NCI-H2107 treated with DMSO at 0.1 percent for 48 hours (cell line): Measurements from ENCODE around the gene P3H1.
"Not testable (repeated sequence)": the region's sequence is repeated elsewhere in the genome, so short reads cannot be mapped to it uniquely, and the experiment has no call there.

ENCODE experiments used
- DNase-seq: peaks from one replicate; lab custom pipeline; 2025; ENCODE audit not compliant: unreplicated experiment; lab: John Stamatoyannopoulos, UW

P3H1 gene

DNA sequence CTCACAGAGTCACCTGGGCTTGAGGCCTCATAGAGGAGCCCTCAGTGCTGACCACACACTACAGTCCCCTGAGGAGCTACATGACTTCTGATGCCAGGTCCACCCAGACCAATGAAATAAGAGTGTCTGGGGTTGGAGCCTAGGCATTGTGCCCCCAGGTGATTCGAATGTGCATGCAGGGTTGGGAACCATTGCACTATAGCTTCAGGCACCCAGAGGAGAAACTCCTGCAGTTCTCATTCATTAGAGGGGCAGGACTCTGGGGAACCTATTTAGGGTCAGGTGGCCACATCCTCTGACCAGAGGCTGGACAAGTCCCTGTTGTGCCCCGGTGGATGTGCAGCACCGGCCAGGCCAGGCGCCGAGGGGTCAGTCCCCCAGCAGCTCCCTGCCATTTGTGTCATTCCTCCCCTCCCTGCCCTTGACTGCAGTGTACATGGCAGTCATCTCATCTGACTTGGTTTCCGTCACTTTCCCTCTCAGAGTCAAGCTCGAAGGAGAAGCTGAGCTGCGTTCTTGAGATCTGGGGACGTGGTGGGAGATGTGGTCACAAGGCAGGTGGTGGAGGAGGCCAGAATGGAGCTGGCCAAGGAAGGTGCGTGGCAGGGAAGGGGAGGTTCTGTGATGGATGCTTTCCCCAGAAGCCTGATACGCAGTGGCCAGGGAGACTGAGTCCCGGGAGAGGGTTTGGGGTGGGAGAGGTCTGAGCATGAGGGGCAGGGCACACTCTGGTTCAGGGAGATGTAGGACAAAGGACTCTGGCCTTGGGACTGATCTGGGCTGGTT is 33.2 kb downstream of the P3H1 start:
- DNase-seq, result no peak

DNA sequence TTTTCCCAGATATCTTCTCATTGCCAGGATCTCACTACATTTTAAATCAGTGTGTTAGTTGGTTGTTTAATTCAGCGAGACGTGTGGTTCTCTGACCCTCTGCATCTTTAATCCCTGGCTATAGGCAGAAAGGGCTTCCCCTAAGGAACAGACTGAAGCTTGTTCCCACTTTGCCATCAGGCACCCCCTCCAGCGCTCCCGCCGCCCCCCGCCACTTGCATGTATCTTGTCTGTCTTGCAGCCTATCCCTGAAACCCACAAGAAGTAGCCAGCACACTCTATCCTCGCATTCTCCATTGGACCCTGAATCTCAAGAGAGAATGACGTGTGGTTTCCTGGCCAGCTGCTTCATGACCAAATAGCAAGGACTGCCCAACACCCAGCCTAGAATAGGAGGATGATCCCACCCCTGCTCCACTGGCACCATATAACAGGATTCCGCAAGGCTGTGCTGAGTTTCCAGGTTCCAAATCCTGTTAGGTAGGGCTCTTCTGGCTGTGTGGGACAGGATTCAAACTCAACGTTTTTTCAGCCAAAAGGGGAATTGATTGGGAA is 34.6 kb downstream of the P3H1 start:
- no peak for DNase-seq

DNA sequence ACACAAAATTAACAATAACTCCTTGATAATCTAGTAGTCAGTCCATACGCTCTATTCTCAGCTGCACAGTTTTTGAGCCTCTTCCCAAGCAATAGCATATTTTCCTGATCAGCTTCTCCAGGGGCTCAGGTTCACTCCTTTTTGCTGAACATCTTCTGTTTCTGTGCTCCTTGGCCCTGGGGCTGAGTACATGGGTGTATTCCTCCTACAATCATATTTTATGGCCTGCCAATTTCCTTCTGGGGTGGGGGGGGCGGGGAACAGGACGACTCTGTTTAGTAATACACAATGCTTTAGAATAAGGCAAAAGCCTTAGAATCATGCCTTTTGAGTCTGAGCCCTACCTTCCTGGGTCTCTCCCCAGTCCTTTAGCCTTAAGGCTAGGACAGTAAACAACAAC is 35.2 kb downstream of the P3H1 start:
- no peak for DNase-seq

DNA sequence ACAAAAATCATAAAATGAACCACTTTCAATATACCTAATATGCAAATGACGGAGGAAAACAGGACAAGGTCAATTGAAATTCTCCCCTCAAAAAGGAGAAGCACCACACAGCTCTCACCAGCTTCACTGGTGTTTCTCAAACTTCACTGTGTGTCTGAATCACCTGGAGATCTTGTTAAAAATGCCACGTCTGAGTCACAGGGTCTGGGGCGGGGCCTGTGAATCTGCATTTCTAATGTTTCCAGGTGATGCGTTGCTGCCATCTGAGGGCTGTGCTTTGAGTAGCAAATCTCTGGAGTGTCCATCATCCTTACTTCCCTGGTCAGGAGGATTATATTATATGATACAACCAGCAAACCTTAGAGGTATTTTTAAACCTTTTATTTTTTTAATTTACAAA is 35.8 kb downstream of the P3H1 start:
- DNase-seq, result no peak

DNA sequence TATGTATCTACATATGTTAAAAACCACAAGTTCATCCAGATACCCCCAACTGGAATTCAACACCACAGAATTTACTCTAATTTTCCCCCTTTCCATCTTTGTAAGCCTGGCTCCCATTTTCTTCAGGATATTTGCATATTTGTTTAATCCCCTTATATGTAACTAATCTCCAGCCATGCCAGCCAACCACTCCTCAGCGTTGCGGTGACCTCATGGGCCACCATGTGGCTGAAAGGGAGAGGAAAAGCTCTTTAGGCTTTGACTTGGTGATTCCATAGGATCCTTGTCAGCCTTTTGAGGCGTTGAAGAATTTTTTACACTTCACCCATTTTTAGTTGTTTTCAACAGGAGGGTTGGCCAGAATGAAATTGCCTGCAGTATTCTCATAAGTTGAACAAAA is 36.8 kb downstream of the P3H1 start:
- DNase-seq, result no peak

DNA sequence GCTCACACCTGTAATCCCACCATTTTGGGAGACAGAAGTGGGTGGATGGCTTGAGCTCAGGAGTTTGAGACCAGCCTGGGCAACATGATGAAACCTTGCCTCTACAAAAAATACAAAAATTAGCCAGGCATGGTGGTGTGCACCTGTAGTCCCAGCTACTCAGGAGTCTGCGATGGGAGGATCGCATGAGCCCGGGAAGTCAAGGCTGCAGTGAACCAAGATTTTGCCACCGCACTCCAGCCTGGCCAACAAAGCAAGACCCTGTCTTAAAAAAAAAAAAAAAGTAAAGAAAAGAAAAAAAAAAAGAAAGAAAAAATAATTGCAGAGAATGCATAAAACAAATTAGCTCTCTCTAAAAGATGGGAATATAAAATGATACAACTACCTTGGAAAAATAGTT is 41.0 kb downstream of the P3H1 start:
- not testable (repeated sequence) for DNase-seq

DNA sequence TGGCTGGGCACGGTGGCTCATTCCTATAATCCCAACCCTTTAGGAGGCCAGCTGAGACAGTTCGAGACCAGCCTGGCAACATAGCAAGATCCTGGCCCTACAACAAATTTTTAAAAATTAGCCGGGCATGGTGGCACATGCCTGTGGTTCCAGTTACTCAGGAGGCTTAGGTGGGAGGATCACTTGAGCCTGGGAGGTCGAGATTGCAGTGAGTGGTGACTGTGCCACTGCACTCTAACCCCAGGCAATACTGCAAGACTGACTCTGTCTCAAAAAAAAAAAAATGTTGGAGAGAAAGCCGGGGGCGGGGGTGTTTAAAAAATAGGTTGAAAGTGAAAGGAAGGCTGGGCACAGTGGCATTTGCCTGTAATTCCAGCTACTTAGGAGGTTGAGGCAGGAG is 43.3 kb downstream of the P3H1 start:
- no peak for DNase-seq

DNA sequence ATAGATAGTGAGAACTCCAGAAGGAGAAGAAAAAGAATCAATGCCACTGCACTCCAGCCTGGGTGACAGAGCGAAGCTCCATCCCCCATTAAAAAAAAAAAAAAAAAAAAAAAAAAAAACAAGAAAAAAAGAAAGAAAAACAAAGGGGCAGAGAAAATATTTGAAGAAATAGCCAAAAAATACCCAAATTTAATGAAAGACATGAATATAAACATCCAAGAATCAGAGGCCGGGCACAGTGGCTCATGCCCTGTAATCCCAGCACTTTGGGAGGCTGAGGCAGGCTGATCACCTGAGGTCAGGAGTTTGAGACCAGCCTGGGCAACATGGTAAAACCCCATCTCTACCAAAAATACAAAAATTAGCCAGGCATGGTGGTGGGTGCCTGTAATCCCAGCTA is 44.4 kb downstream of the P3H1 start:
- DNase-seq, result not testable (repeated sequence)

DNA sequence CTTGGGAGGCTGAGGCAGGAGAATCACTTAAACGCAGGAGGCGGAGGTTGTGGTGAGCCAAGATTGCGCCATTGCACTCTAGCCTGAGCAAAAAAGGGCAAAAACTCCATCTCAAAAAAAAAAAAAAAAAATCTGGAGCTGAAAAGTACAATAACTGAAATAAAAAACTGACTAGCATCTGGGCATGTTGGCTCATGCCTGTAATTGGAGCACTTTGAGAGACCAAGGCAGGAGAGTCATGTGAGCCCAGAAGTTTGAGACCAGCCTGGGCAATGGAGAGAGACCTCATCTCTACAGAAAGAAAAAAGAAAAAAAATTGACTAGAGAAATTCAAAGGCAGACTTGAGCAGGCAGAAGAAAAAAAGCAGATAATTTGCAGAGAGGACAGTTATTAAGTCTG is 44.9 kb downstream of the P3H1 start:
- no peak for DNase-seq

DNA sequence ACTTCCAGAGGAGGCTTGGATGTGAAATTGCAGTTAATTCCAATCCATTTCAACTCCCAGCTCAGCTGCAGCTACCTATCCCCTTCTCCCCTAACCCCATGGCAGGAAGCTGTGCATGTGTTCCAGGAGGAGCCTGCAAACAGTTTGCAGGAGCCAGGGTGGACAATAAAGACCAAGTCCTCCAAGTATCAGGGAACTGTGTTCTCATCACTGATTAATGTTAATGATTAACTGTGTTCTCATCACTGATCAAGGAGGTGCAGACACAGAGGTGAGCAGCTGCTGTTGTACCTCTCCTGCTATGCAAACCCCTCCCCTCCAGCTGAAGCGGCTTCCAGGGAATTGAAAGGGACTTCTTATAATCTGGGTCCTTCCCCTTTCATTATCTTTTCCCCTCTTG is 46.0 kb downstream of the P3H1 start:
- no peak for DNase-seq

DNA sequence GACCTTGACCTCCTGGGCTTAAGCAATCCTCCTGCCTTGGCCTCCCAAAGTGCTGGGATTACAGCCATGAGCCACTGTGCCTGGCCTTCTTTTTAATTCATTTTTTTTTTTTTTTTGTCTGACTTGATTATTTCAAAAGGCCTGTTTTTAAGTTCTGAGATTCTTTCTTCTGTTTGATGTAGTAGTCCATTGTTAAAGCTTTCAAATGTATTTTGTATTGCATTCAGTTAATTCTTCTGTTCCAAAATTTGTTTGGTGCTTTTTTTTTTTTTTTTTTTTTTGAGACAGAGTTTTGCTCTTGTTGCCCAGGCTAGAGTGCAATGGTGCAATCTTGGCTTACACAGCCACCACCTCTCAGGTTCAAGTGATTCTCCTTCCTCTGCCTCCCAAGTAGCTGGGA is 52.4 kb downstream of the P3H1 start:
- DNase-seq, result not testable (repeated sequence)

DNA sequence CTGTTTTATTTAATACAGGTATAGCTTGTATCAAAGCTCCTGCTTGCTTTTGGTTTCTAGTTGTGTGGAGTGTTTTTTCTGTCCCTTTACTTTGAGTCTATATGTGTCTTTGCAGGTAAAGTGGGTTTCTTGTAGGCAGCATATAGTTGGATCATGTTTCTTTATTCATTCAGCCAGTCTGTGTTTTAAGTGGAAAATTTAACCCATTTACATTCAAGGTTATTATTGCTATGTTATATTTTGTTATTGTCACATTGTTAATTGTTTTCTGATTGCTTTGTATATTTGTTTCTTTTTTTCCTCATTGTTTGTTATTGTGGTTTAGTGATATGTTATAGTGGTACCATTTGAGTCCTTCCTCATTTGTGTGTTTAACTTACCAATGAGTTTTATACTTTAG is 53.5 kb downstream of the P3H1 start:
- DNase-seq, result no peak

DNA sequence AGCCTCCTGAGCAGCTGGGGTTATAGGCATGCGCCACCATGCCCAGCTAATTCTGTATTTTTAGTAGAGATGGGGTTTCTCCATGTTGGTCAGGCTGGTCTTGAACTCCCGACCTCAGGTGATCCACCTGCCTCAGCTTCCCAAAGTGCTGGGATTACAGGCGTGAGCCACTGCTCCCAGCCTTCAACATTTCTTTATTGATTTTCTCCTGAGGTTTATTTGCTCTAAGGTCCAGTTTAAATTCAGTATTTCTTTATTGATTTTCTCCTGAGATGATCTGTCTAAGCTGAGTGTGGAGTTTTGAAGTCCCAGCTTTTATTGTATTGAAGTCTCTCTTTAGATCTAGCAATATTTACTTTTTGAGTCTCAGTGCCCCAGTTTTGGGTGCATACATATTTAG is 54.0 kb downstream of the P3H1 start:
- DNase-seq, result not testable (repeated sequence)

DNA sequence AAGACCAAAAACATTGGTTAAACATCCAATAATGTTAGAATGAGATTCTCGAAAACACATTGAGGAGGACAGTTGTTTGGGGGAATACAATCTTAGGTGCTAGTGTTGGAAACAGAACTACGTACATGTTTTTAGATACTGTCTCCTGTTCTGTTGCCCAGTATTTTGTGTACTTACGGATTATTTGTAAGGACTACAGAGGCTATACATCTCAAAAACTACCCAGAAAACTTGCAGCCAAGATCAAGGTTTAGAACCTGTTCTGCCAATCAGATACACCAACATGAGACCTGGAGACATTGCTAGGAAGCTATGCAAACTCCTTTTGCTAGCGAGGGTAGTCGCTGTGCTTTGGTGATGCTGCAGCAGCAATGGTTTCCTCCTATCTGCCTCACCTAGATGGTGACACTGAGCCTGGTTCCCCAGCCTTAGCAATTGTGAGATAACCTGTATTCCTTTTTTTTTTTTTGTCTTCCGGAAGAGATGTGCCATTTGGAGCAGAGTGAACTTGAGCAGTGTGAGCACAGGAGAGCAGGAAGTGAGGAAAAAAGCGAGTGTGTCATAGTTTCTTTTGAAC is 62.9 kb downstream of the P3H1 start:
- DNase-seq, result no peak

DNA sequence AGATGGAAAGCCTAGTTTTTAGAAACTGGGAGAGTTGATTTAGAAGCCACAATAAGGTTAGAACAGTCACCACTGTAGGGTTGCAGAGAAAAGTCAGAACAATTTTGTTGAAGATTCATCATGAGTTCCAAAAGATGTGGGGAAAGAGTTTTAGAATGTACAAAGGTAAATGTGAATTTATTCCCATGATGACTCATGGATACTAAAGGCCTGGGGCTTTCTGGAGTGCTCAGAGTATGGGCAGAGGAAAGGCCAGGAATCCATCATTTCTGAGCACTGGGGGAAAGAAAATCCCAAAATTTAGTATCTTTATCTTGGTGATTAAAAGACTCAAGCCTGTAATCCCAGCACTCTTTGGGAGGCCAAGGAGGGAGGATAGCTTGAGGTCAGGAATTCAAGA is 66.8 kb downstream of the P3H1 start:
- no peak for DNase-seq

DNA sequence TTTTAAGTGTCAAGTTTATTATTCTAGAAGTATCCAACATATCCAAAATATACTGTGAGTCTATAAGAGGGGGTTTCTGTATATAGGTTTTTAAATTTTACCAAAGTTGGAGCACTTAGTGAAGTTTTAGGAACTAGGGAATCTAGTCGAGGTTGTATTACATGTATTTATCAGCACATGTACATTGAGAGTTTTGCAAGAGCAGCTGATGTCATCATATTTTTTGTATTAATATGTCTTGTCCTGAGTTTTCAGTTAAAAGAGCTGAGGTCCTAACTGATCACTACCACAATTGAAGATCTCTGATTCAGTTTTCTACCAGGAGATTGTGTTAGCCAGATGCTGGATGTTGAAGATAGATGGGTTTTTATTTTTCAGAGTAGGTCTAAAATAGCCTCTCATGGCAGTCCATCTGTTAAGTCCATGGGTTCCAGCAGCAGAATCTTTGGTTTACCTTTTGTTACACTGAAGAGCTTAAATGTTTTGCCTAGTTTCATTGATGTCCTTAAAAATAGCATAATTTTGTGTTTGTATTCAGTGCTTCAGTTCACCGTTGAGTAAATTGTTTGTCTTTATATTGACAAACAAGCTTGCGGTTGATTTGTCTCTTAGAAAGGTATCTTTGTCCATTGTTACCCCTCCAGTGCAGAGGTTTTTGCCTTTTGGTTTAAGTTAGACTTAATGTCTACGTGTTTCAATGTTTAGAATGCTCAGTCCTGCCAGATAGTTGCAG is 68.6 kb downstream of the P3H1 start:
- no peak for DNase-seq
